ENCODE measurements around the gene EMID1.

The EMID1 gene

DNA sequence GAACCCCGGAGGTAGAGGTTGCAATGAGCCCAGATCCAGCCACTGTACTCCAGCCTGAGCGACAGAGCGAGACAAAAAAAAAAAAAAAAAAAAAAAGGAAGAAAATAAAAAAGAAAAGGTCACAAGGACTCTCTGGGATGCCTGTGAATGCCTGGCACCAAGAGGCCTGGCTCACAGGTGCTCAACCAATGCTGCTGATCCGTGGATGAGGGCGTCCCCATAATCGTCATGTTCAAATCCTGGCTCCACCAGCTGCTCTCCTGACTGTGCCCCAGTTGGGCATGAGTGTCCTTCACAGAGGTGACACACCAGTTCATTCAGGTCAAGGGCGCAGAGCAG, 100.1 kb downstream of the EMID1 start:
- H3K4me3 ChIP-seq (ENCODE audit: low read length): 0 out of 2 replicates have a peak overlapping the region, but pooled peaks have one; percentile 12
- no peak for DNase-seq (ENCODE audit: low read depth)
- TF ChIP-seq, protein P1, sequence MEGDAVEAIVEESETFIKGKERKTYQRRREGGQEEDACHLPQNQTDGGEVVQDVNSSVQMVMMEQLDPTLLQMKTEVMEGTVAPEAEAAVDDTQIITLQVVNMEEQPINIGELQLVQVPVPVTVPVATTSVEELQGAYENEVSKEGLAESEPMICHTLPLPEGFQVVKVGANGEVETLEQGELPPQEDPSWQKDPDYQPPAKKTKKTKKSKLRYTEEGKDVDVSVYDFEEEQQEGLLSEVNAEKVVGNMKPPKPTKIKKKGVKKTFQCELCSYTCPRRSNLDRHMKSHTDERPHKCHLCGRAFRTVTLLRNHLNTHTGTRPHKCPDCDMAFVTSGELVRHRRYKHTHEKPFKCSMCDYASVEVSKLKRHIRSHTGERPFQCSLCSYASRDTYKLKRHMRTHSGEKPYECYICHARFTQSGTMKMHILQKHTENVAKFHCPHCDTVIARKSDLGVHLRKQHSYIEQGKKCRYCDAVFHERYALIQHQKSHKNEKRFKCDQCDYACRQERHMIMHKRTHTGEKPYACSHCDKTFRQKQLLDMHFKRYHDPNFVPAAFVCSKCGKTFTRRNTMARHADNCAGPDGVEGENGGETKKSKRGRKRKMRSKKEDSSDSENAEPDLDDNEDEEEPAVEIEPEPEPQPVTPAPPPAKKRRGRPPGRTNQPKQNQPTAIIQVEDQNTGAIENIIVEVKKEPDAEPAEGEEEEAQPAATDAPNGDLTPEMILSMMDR (conservative IDR thresholded peaks at IDR 0.05; ENCODE audit: low read length): no peak

DNA sequence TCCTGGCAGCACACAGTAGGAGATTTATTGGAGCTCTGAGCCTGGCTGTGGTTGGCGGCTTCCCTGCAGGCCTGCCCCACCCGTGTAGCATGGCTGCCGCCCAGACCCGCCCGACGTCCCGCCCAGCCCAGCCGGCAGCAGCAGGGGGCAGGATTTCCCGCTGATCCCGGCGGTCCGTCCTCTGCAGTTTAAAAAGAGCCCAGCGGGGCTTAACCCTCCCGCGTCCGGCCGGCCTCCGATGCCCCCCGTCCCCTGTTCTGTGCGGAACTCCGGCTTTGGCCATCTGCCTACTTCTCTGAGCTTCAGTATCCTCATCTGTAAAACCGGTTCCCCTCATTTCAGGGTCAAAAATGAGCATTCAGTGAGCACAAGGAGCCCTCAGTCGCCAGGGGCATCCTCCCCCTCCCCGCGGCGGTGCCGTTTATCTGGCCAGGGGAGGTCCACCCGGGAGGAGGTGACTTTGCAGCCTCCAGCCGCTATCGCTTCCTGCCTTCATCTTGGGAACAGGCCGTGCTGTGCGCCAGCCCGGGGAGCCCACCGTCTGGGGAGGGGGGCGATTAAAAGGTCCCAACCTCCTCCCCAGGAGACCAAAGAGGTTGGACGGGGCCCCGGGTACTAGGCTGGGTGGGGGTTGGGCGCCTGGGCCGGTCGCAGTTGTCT, 100.6 kb downstream of the EMID1 start, which contains the start of gene GAS2L1:
TSS of gene GAS2L1 (plus strand) at position 476 of the 660 bp plus-strand sequence. CDS start 1,456 bp downstream, outside the sequence.
- H3K4me3 ChIP-seq (ENCODE audit: low read length): peak within 1 kb of the TSS; percentile 81
- DNase-seq (ENCODE audit: low read depth): peak; percentile 78
- TF ChIP-seq, protein P1 (conservative IDR thresholded peaks at IDR 0.05; ENCODE audit: low read length): peak; percentile 58

DNA sequence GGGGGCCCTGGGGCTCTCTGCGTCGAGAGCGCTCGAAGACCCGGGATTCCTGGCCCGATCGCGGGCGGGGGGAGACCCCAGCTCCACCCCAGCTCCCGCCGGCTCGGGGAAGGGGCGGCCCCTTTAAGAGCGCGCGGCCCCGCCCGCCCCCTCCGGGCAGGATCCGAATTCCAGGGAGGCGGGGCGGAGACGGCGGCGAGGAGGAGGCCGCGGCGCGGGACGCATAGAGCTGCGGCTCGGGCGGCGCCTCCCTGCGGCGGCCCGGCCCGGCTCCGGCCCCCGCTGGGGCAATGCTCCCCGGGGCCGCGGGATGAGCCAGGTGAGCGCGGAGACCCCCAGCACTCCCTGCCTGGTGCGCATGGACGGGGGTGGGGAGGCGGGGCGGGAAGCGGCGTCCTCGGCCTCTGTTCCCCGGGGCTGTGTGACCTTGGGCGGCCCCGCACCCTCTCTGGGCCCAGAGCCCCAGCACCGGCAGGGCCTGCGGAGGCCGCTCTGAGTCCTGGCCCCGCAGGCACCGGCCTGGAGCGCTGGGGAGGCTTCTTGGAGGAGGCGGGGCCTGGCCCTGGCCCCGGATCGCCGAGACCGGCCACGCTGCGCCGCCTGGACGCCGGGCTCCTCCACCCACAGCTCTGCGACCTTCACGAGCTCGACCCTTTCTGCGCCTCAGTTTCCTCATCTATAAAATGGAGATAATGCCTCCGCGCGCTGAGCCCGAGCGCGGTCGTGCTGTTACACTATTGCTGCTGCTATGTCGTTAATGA, 101.3 kb downstream of the EMID1 start:
- TF ChIP-seq, protein P1 (conservative IDR thresholded peaks at IDR 0.05; ENCODE audit: low read length): no peak
- DNase-seq (ENCODE audit: low read depth): peak; percentile 71
- H3K4me3 ChIP-seq (ENCODE audit: low read length): peak overlapping the region; percentile 81

DNA sequence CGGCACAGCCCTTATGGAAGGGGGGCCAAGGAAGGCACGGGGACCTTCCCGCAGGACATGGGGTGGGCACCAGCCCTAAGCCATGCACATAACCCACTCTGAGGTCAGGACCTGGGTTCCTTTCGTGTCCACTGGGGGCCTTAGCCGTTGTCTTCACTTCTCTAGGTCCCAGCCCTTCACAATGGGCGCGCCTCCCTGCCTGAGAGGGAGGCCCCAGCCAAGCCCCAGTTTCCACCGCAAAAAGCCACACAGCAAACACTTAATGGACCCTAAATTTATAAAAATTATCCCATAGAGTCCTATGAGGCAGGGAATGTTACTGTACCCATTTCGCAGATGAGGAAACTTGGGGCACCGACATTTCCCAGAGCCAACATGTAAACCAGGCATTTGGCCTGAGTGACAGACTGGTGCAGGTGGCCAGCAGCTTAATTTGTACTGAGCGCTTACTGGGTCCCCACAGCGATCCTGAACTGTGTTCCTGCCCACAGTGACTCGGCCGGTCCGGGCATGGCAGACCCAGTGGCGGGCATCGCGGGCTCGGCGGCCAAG, 102.0 kb downstream of the EMID1 start:
- TF ChIP-seq, protein P1 (conservative IDR thresholded peaks at IDR 0.05; ENCODE audit: low read length): no peak
- H3K4me3 ChIP-seq (ENCODE audit: low read length): peak overlapping the region; percentile 81
- no peak for DNase-seq (ENCODE audit: low read depth)

DNA sequence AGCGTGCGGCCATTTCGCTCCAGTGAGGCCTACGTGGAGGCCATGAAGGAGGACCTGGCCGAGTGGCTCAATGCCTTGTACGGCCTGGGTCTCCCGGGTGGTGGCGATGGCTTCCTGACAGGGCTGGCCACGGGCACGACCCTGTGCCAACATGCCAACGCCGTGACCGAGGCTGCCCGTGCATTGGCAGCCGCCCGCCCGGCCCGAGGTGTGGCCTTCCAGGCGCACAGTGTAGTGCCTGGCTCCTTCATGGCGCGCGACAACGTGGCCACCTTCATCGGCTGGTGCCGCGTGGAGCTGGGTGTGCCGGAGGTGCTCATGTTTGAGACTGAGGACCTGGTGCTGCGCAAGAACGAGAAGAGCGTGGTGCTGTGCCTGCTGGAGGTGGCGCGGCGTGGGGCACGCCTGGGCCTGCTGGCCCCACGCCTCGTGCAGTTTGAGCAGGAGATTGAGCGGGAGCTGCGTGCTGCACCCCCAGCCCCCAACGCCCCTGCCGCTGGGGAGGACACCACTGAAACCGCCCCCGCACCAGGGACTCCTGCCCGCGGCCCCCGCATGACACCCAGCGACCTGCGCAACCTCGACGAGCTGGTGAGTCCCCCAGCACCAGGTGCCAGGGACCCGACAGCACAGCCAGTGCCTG, 102.6 kb downstream of the EMID1 start:
- peak overlapping the region; percentile 81 for H3K4me3 ChIP-seq (ENCODE audit: low read length)
- no peak for DNase-seq (ENCODE audit: low read depth)
- TF ChIP-seq, protein P1 (conservative IDR thresholded peaks at IDR 0.05; ENCODE audit: low read length): no peak

DNA sequence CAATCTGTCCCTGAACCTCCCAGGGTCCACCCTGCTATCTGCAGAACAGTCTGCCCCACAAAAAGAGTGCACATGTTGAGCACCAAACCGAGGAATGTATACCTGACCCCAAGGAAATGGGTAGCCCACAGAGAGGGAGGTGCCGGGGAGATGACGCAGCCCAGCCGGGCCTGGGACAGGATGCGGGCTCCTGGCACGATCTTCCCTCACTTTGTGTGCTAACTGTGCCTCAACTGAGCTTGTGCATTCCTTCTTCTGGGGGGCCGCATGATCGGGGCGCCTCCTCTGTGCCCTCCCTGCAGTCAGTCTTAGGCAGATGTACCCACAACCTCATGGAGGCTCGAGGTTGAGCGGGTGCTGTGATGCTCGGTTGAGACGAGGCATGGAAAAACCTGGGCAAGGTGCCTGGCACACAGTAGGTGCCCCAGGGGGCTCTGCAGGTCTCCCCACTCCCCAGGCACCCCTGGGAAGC, 103.1 kb downstream of the EMID1 start:
- TF ChIP-seq, protein P1 (conservative IDR thresholded peaks at IDR 0.05; ENCODE audit: low read length): no peak
- H3K4me3 ChIP-seq (ENCODE audit: low read length): peak overlapping the region; percentile 81
- DNase-seq (ENCODE audit: low read depth): peak; percentile 75

Measured in AG10803 (cell line).